Sigmoid colon (tissue), 7 donors: ENCODE results near the gene ACACA. TPM values are rescaled to one million over a fixed set of nuclear protein-coding genes. Genes with fewer than 3 reads are reported as not detected.

Experiments
- DNase-seq: peaks from one replicate; pipeline ENCODE4 v3.0.0-alpha.2; 2019
- H3K27ac ChIP-seq, 4 donors: fragments of 200-600 bp; sonication (generic); one replicate each; pipeline ENCODE4 v1.5.1; 2016 to 2019; ENCODE audit warnings: mild to moderate bottlenecking in 1 of 4
- H3K27me3 ChIP-seq, 3 donors: fragments of 200-600 bp; sonication (generic); one replicate each; pipeline ENCODE4 v1.5.1; 2019; ENCODE audit warnings: mild to moderate bottlenecking in 1 of 3
- H3K36me3 ChIP-seq, 4 donors: fragments of 200-600 bp; sonication (generic); one replicate each; pipeline ENCODE4 v1.5.1; 2016 to 2019
- H3K4me1 ChIP-seq, 4 donors: fragments of 200-600 bp; sonication (generic); one replicate each; pipeline ENCODE4 v1.5.1; 2017 to 2019
- H3K4me3 ChIP-seq, 4 donors: fragments of 200-600 bp; sonication (generic); one replicate each; pipeline ENCODE4 v1.5.1; 2017 to 2019; ENCODE audit warnings: mild to moderate bottlenecking in 2 of 4, moderate library complexity in 1 of 4
- H3K9me3 ChIP-seq, 4 donors: fragments of 200-600 bp in 3 of 4; sonication (generic) in 3 of 4; one replicate each; pipeline versions ENCODE4 v1.5.1 to v1.6.1; 2013 to 2019
- EP300 ChIP-seq, 4 donors: sonication (generic); formaldehyde crosslinking; IDR thresholded peaks; one replicate each; pipeline ENCODE4 v1.6.1; 2017; ENCODE audit warnings: antibody characterized with exemption in 4 of 4
- POLR2A ChIP-seq, 2 donors: fragments of 450-650 bp; IDR thresholded peaks; one replicate each; pipeline ENCODE4 v1.6.1; 2016; ENCODE audit warnings: antibody characterized with exemption in 2 of 2, mild to moderate bottlenecking in 2 of 2, moderate library complexity in 2 of 2
- POLR2AphosphoS5 ChIP-seq, 4 donors: sonication (generic); formaldehyde crosslinking; IDR thresholded peaks; one replicate each; pipeline ENCODE4 v1.6.1; 2017; ENCODE audit warnings: antibody characterized with exemption in 4 of 4
- WGBS, 2 donors: extraction: QIAGEN DNeasy Blood & Tissue Kit; methylation state at CpG; one replicate each; pipeline ENCODE4 v1.1.7; 2013; 5-methylcytosine and 5-hydroxymethylcytosine counted together
- intact Hi-C: fragments of 100-400 bp; cut with DNase I; formaldehyde crosslinking; loops from one replicate; pipeline ENCODE4 v1.15.1; 2023
- polyA plus RNA-seq, 3 donors: library from polyadenylated mRNA; stranded (reverse); fragments of 200-250 nt; gene quantifications; one replicate each; pipeline ENCODE4 v1.2.3, GENCODE V29; 2013
- total RNA-seq, 4 donors: library from RNA; depleted of rRNA; stranded (reverse); fragments of >200 nt; gene quantifications; one replicate each; pipeline ENCODE4 v1.1.0, GENCODE V29; 2016
- TF ChIP-seq, protein P1 (sequence below), 4 experiments: fragments of 450-650 bp in 3 of 4; fragments of 200-600 bp in 1 of 4; IDR thresholded peaks; one replicate each; pipeline ENCODE4 v1.5.1; 2016 to 2019; ENCODE audit warnings: antibody characterized with exemption in 4 of 4, mild to moderate bottlenecking in 3 of 4, moderate library complexity in 2 of 4
- donor health status: healthy with polysubstance abuse.
- donor health status: Bipolar disorder and iron deficiency.
- donor health status: healthy.

The ACACA gene
- total and polyA plus RNA-seq, 7 donors, result 10.8 to 38.9 (median 27.6) TPM

DNA sequence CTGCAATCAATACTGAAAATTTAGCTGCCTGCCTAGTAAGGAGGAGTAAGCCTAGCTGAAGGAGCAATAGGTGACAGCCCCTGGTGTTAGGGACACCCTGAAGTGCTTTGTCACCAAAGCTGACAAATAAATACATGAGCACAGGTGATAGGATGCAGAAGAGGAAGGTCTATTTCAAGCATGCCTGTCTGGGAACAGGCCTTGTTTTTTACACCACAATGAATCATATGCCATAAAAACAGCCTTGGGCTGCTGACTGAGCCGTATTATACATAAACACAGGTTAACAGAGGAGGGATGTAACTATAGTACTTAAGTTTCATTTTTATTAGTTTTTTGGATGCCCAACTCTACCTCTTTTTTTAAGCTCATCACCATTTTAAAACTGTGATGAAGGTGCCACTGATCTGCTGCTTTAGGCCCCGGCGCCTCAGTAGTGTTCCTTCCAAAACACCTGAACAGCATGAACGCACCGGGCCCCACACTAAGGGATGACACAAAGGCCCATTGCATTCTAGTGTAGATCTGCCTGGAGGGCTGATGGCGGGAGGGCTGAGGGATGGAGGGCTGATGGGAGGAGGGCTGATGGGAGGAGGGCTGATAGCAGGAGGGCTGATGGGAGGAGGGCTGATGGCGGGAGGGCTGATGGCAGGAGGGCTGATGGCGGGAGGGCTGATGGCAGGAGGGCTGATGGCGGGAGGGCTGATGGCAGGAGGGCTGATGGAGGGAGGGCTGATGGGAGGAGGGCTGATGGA lies 307.5 kb downstream of the ACACA start:
- WGBS, 2 donors, result 92 to 95% methylated on average over 9 of the region's 9 CpGs
- no peaks in the 10 kb centered on the region for H3K27me3 ChIP-seq
- H3K4me1 ChIP-seq, result peaks cover 0 to 5% (median 0%) of the 10 kb centered on the region in 4 donors
- H3K27ac ChIP-seq, result no peak overlapping the region
- intact Hi-C loops, result no loop called here
- no peak for DNase-seq
- no peaks in the 10 kb centered on the region for H3K9me3 ChIP-seq
- H3K4me3 ChIP-seq, result no peak overlapping the region
- H3K36me3 ChIP-seq, result peaks cover 0 to 61% (median 17%) of the 10 kb centered on the region in 4 donors
- no peak for TF ChIP-seq EP300 (IDR thresholded peaks at IDR 0.05)

DNA sequence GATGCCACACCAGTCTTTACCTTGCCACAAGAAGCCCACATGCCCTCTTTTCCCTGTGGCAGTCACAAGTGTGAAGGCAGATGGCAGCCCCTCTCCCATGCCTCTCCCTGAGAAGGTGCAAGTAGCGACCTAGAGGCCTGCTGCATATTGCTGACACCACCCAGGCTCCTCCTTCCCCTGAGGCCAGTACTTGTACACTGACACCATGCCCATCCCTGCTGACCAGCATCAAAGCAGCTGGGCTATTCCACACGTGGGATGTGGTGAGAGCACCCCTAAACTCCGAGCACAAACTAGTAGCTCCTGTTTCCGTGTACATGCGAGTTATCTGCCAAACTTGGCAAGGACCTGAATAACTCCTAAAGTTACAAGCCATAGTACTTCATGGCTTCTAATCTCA lies 308.5 kb downstream of the ACACA start:
- H3K9me3 ChIP-seq, result no peaks in the 10 kb centered on the region
- no peak overlapping the region for H3K27ac ChIP-seq
- H3K4me1 ChIP-seq, result peaks cover 0 to 5% (median 0%) of the 10 kb centered on the region in 4 donors
- intact Hi-C loops, result no loop called here
- H3K4me3 ChIP-seq, result no peak overlapping the region
- H3K27me3 ChIP-seq, result no peaks in the 10 kb centered on the region
- H3K36me3 ChIP-seq, result peaks cover 0 to 53% (median 17%) of the 10 kb centered on the region in 4 donors
- WGBS, 2 donors, result 91 to 92% methylated on average over 5 of the region's 5 CpGs
- TF ChIP-seq EP300 (IDR thresholded peaks at IDR 0.05), result no peak
- TF ChIP-seq POLR2AphosphoS5 (IDR thresholded peaks at IDR 0.05), result no peak
- TF ChIP-seq, protein P1, sequence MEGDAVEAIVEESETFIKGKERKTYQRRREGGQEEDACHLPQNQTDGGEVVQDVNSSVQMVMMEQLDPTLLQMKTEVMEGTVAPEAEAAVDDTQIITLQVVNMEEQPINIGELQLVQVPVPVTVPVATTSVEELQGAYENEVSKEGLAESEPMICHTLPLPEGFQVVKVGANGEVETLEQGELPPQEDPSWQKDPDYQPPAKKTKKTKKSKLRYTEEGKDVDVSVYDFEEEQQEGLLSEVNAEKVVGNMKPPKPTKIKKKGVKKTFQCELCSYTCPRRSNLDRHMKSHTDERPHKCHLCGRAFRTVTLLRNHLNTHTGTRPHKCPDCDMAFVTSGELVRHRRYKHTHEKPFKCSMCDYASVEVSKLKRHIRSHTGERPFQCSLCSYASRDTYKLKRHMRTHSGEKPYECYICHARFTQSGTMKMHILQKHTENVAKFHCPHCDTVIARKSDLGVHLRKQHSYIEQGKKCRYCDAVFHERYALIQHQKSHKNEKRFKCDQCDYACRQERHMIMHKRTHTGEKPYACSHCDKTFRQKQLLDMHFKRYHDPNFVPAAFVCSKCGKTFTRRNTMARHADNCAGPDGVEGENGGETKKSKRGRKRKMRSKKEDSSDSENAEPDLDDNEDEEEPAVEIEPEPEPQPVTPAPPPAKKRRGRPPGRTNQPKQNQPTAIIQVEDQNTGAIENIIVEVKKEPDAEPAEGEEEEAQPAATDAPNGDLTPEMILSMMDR (IDR thresholded peaks at IDR 0.05), result no peak
- no peak for TF ChIP-seq POLR2A (IDR thresholded peaks at IDR 0.05)
- DNase-seq, result no peak

DNA sequence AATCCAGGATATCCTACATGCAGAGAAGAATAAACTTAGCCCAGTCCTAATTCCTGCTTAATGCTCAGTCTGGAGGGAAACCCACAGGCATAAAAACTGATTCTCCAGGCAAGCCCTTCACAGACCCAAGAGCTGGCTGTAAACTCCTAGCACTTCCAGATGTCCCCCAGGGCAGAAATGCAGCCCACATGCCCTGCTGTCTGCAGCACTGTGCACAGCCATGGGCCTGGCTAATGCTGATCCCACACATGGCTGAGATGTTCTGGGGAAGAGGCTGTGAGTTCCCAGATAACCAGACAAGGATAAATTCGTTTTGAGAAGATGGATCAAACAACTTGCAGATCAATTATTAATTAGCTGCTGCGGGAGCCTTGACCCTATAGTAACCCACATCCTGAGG lies 309.5 kb downstream of the ACACA start:
- no peak for DNase-seq
- TF ChIP-seq, protein P1 (IDR thresholded peaks at IDR 0.05), result no peak
- TF ChIP-seq EP300 (IDR thresholded peaks at IDR 0.05) (no peak), POLR2AphosphoS5 (IDR thresholded peaks at IDR 0.05) (no peak), POLR2A (IDR thresholded peaks at IDR 0.05) (no peak)
- Histone ChIP-seq H3K4me3 (no peak overlapping the region), H3K9me3 (no peaks in the 10 kb centered on the region), H3K27ac (no peak overlapping the region), H3K4me1 (peaks cover 0 to 5% (median 0%) of the 10 kb centered on the region in 4 donors), H3K27me3 (no peaks in the 10 kb centered on the region), H3K36me3 (peaks cover 0 to 45% (median 14%) of the 10 kb centered on the region in 4 donors)
- intact Hi-C loops, result no loop called here
- 76 to 89% methylated on average over 2 of the region's 2 CpGs for WGBS, 2 donors

DNA sequence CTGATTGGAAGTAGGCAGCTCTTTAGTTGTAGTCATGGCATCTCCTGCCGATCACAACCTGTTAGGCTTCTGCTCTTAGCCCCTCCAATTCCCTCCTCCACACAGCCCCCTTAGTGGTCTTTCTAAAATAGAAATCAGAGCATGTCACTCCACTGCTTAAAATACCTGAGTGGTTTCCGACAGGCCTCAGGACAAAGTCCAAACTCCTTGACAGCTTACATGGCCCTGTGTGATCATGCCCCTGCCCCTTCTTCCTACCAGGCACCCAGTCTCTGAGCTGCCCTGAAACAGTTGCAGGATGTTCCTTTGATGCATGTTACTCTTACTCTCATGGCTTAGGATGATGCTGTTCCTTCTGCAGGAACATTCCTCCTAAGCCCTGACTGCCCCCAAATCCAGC lies 310.6 kb downstream of the ACACA start:
- peaks cover 0 to 36% (median 14%) of the 10 kb centered on the region in 4 donors for H3K36me3 ChIP-seq
- H3K27me3 ChIP-seq, result no peaks in the 10 kb centered on the region
- peaks cover 0 to 13% (median 8%) of the 10 kb centered on the region in 4 donors for H3K4me1 ChIP-seq
- TF ChIP-seq, protein P1 (IDR thresholded peaks at IDR 0.05), result no peak
- TF ChIP-seq POLR2AphosphoS5 (IDR thresholded peaks at IDR 0.05), result no peak
- no peak for TF ChIP-seq POLR2A (IDR thresholded peaks at IDR 0.05)
- no peak for TF ChIP-seq EP300 (IDR thresholded peaks at IDR 0.05)
- no peaks in the 10 kb centered on the region for H3K9me3 ChIP-seq
- no peak overlapping the region for H3K27ac ChIP-seq
- no peak overlapping the region for H3K4me3 ChIP-seq
- 78 to 94% methylated on average over 2 of the region's 2 CpGs for WGBS, 2 donors
- intact Hi-C loops, result no loop called here
- no peak for DNase-seq

DNA sequence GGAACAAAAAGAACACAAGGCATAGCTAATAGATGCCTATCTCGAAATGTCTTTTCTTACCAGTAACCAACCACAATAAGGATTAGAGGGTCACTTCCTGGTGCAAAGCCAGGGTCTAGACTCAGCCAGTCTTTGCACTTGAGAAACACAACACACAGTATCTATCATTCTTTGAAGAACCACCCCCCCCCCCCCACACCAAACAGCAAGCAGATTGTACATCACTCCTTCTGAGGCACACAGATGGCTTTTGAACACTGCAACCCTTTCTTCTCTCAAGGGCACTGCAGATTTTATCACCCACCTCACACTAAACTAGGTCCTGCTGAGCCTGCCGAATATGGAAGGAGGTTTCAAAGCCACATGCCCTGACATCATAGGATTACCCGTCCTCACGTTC lies 312.2 kb downstream of the ACACA start:
- H3K9me3 ChIP-seq, result no peaks in the 10 kb centered on the region
- H3K36me3 ChIP-seq, result peaks cover 0 to 36% (median 14%) of the 10 kb centered on the region in 4 donors
- TF ChIP-seq EP300 (IDR thresholded peaks at IDR 0.05), result no peak
- no peak for TF ChIP-seq POLR2AphosphoS5 (IDR thresholded peaks at IDR 0.05)
- no peak for TF ChIP-seq POLR2A (IDR thresholded peaks at IDR 0.05)
- TF ChIP-seq, protein P1 (IDR thresholded peaks at IDR 0.05), result no peak
- 80 to 91% methylated on average over 4 of the region's 4 CpGs for WGBS, 2 donors
- H3K4me3 ChIP-seq, result no peak overlapping the region
- DNase-seq, result no peak
- peaks cover 0 to 30% (median 24%) of the 10 kb centered on the region in 4 donors for H3K4me1 ChIP-seq
- H3K27ac ChIP-seq, result peak overlapping the region in 1 of 4 donors; percentile 21
- intact Hi-C loops, result no loop called here
- no peaks in the 10 kb centered on the region for H3K27me3 ChIP-seq
